Suprapubic skin (tissue), 4 donors: ENCODE data around the gene RNF212. TPM values are rescaled to one million over a fixed set of nuclear protein-coding genes. Genes with fewer than 3 reads are reported as not detected.

ENCODE experiments used
- DNase-seq, 2 donors: peaks; one replicate each; pipeline ENCODE4 v3.0.0-alpha.2; 2019; ENCODE audit warnings: low spot score in 2 of 2
- H3K27ac ChIP-seq: fragments of 200-600 bp; sonication (generic); one replicate; pipeline ENCODE4 v1.5.1; 2019
- H3K27me3 ChIP-seq: fragments of 200-600 bp; sonication (generic); one replicate; pipeline ENCODE4 v1.5.1; 2019
- H3K36me3 ChIP-seq: fragments of 200-600 bp; sonication (generic); one replicate; pipeline ENCODE4 v1.5.1; 2019
- H3K4me1 ChIP-seq: fragments of 200-600 bp; sonication (generic); one replicate; pipeline ENCODE4 v1.5.1; 2019
- H3K4me3 ChIP-seq: fragments of 200-600 bp; sonication (generic); one replicate; pipeline ENCODE4 v1.5.1; 2019; ENCODE audit warnings: mild to moderate bottlenecking
- H3K9me3 ChIP-seq: fragments of 200-600 bp; sonication (generic); one replicate; pipeline ENCODE4 v1.5.1; 2019
- CTCF ChIP-seq, 2 donors: fragments of 200-600 bp in 1 of 2; fragments of 450-650 bp in 1 of 2; sonication (generic) in 1 of 2; IDR thresholded peaks; one replicate each; pipeline ENCODE4 v1.5.1; 2016 to 2019; ENCODE audit warnings: antibody characterized with exemption in 2 of 2, mild to moderate bottlenecking in 1 of 2, moderate library complexity in 1 of 2
- EP300 ChIP-seq: sonication (generic); formaldehyde crosslinking; IDR thresholded peaks from one replicate; pipeline ENCODE4 v1.6.1; 2017; ENCODE audit warnings: antibody characterized with exemption
- POLR2A ChIP-seq, 2 donors: fragments of 450-650 bp; IDR thresholded peaks; one replicate each; pipeline ENCODE4 v1.6.1; 2017; ENCODE audit warnings: antibody characterized with exemption in 2 of 2, mild to moderate bottlenecking in 2 of 2, moderate library complexity in 2 of 2
- POLR2AphosphoS5 ChIP-seq, 3 donors: sonication (generic); formaldehyde crosslinking; IDR thresholded peaks; one replicate each; pipeline ENCODE4 v1.6.1; 2017; ENCODE audit warnings: antibody characterized with exemption in 3 of 3
- WGBS: methylation state at CpG from one replicate; pipeline ENCODE4 v1.1.5; 2018; 5-methylcytosine and 5-hydroxymethylcytosine counted together
- total RNA-seq, 4 donors: library from RNA; depleted of rRNA; stranded (reverse); fragments of >200 nt; gene quantifications; one replicate each; pipeline ENCODE4 v1.1.0, GENCODE V29; 2016

RNF212 gene
- total RNA-seq, 4 donors from 2014 or later: 2.4 to 16.5 (median 4.4) TPM

- WGBS: 34% methylated on average over 8 of the region's 8 CpGs
Observed at GRCh38 chr4:1041936-1042330, 71.4 kb downstream of the RNF212 start.

GRCh38 chr4:1041147-1041935 is 72.0 kb downstream of the RNF212 start:
- no peak for DNase-seq
- H3K36me3 ChIP-seq: no peaks in the 10 kb centered on the region
- WGBS: 13% methylated on average over 19 of the region's 36 CpGs
- no peaks in the 10 kb centered on the region for H3K9me3 ChIP-seq
- peak overlapping the region; percentile 21 for H3K4me3 ChIP-seq
- peaks cover 60% of the 10 kb centered on the region for H3K4me1 ChIP-seq
- TF ChIP-seq POLR2A (IDR thresholded peaks at IDR 0.05) (no peak), POLR2AphosphoS5 (IDR thresholded peaks at IDR 0.05) (no peak), EP300 (no peak), CTCF (IDR thresholded peaks at IDR 0.05) (no peak)
- H3K27me3 ChIP-seq: peaks cover 29% of the 10 kb centered on the region
- H3K27ac ChIP-seq: no peak overlapping the region

More at GRCh38 chr4:1041936-1042330, 71.4 kb downstream of the RNF212 start:
- H3K9me3 ChIP-seq: no peaks in the 10 kb centered on the region
- peaks cover 63% of the 10 kb centered on the region for H3K4me1 ChIP-seq
- H3K27ac ChIP-seq: no peak overlapping the region
- no peaks in the 10 kb centered on the region for H3K36me3 ChIP-seq
- DNase-seq: no peak
- no peak for TF ChIP-seq EP300
- TF ChIP-seq CTCF (IDR thresholded peaks at IDR 0.05): no peak
- H3K27me3 ChIP-seq: peaks cover 29% of the 10 kb centered on the region
- H3K4me3 ChIP-seq: peak overlapping the region; percentile 21

GRCh38 chr4:1040344-1041146 is 72.8 kb downstream of the RNF212 start:
- no peak overlapping the region for H3K4me3 ChIP-seq
- peak overlapping the region; percentile 58 for H3K27ac ChIP-seq
- no peak for TF ChIP-seq POLR2A (IDR thresholded peaks at IDR 0.05)
- no peak for TF ChIP-seq CTCF (IDR thresholded peaks at IDR 0.05)
- no peak for TF ChIP-seq POLR2AphosphoS5 (IDR thresholded peaks at IDR 0.05)
- TF ChIP-seq EP300: no peak
- H3K4me1 ChIP-seq: peaks cover 64% of the 10 kb centered on the region
- no peaks in the 10 kb centered on the region for H3K36me3 ChIP-seq
- peaks cover 27% of the 10 kb centered on the region for H3K27me3 ChIP-seq
- DNase-seq: no peak
- no peaks in the 10 kb centered on the region for H3K9me3 ChIP-seq
- WGBS: 90% methylated on average over 2 of the region's 21 CpGs

- 0% methylated on average over 2 of the region's 20 CpGs for WGBS
- Histone ChIP-seq H3K4me3 (no peak overlapping the region), H3K4me1 (peaks cover 70% of the 10 kb centered on the region)
Observed at GRCh38 chr4:1039493-1040343, 73.6 kb downstream of the RNF212 start.

More at GRCh38 chr4:1039493-1040343, 73.6 kb downstream of the RNF212 start:
- H3K9me3 ChIP-seq: no peaks in the 10 kb centered on the region
- H3K27ac ChIP-seq: peak overlapping the region; percentile 58
- TF ChIP-seq EP300 (no peak), POLR2A (IDR thresholded peaks at IDR 0.05) (no peak), POLR2AphosphoS5 (IDR thresholded peaks at IDR 0.05) (no peak), CTCF (IDR thresholded peaks at IDR 0.05) (no peak)
- H3K27me3 ChIP-seq: peaks cover 19% of the 10 kb centered on the region
- DNase-seq: no peak
- no peaks in the 10 kb centered on the region for H3K36me3 ChIP-seq
